Effector CD4-positive, alpha-beta T cell (primary cell): Measurements from ENCODE around the gene RASSF10. TPM values are rescaled to one million over a fixed set of nuclear protein-coding genes. Genes with fewer than 3 reads are reported as not detected.

Source experiments
- DNase-seq: peaks from one replicate; pipeline ENCODE4 v3.0.0-alpha.2; 2020
- total RNA-seq: gene quantifications from one replicate; lab custom pipeline; 2026; lab: John Stamatoyannopoulos, UW

Gene RASSF10
- not detected for total RNA-seq

DNA sequence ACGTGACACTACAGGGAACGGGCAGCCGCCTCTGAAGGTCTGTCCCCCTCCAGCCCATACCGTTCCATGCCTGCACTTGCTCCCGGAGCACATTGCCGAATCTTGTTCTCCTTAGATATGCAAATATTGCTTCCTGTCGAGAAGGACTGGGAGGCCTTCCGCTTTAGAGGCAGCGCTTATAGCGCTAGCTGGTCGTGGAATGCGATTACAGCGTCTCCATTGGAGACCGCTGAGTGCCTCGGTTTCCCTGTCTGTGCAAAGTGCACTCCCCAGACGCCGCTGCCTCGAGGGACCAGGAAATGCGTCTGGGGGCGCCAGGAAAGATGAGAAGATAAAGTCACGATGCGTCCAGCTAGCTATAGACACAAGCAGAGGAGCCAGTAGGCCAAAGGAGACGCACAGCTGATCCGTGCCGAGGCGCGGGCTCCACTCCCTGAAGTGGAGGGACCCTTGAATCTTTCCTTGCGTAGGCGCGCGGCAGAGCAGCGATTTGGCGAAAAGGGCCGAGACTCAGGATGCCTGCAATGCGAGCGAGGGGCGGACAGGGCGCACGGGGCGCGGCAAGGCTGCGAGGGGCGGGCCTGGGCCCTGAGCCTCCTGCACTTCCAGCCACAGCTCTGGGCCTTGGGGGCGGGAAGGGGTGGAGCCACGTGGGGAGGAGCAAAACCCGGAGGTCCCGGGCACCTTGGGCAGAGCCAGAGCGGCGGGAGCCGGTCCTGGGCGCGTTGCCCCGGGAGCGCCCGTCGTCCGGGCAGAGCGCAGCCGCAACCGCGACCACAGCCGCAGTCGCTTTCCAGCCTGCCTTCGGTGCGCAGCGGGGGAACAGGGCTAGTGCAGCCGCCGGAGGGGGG, at the start of gene RASSF10:
TSS of gene RASSF10 (plus strand) at position 692 of the 851 bp plus-strand sequence. CDS start 261 bp downstream, outside the sequence.
- no peak for DNase-seq

DNA sequence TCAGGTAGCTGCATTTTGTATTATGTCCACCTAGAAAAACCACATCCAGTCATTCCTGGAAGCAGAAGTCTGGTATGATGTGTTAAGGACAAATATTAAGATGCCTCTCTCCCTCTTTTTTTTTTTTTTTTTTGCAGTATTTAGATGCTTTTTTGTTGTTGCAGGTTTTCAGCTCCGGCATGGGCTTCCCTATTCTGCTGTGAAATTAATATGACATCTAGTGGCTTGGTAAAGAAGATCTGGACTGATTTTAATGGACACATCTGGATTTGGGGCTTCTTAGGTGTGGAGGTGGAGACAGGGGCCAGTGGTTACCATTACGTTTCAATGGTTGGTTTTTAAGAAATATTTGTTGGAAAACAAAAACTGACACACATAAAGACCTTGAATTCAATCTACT, 47.5 kb upstream of the RASSF10 start:
- no peak for DNase-seq

DNA sequence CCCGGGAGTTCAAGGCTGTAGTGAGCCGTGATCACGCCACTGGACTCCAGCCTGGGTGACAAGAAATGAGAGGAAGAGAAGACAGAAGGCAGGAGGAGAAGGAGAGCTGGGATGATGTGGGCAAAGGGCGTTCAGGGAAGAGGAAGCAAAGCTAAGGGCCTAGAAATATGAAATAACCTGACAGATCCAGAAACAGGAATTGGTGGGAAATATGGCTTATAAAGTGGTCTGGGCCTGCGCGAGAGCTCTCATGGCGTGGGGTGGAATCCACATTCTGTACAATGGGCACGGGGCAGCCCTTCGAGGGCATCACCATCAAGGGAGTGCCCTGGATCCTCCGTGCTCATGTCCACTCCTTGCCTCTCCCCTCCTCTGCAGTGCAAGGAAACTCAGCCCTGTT, 46.8 kb upstream of the RASSF10 start:
- DNase-seq: no peak

DNA sequence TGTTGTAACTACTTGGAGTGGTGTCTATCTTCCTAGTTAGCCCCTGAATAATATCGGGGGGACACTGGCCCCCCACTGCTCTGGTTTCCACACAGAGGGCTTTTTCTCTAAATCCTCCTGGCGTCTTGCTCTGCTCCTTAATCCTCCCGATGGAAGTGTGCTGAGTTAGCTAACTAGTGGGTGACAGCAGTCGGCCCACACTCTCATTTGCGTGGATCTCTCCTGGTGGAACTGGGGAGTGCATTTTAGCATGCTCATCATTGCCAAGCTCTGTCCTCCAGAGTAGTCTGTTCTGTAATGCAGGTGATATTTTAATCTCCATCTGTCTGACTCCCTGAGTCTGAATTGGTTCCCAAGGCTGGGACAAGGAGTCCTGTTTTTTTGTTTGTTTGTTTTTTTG, 46.1 kb upstream of the RASSF10 start:
- DNase-seq: no peak

DNA sequence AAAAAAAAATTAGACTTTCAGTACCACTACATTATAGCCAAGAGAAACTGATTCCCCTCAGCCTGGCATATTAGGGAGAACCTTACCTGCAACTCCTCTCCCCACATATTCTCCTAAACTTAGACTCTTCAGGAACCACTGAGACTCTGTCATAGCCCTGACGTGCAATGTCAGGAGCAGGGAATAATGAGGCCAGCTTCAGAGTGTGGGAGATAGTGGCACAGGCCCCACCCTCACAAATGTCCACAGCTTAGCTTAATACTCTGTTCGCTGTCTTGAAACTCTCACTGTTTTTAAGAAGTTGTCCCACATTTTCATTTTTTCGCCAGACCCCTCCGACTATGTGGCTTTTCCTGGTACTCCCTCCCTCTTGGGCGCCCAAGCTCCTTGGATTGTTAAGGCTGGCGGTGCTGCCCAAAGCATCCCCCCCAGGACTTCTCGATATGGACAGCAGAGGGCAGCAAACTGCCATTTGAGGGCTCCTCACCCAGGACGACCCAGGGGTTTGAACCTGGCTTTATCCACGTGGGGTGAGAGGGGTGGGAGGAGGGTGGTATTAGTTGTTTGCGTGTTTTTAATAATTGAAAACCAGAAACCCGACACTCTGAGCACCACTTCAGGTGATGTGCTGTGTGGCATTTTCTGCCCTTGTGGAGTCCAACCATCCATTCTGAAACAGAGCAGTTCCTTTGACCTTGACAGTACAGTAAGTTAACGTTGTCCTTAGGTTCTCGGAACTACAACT, 45.2 kb upstream of the RASSF10 start:
- peak; percentile 48 for DNase-seq

DNA sequence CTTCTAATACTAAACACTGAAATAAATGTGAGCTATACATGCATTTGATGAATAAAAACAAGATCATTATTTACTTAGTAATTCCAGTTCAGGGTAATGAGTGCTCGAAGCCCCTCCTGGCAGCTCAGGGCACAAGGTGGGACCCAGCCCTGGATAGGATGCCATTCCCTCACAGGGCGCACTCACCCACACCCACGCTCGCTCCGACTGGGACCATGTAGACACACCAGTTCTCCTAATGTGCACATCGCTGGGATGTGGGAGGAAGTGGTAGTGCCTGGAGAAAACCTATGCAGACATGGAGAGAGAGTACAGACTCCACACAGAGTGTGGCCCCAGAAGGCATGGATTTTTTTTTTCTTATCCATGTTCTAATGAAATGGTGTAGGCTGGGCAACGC, 44.5 kb upstream of the RASSF10 start:
- no peak for DNase-seq

DNA sequence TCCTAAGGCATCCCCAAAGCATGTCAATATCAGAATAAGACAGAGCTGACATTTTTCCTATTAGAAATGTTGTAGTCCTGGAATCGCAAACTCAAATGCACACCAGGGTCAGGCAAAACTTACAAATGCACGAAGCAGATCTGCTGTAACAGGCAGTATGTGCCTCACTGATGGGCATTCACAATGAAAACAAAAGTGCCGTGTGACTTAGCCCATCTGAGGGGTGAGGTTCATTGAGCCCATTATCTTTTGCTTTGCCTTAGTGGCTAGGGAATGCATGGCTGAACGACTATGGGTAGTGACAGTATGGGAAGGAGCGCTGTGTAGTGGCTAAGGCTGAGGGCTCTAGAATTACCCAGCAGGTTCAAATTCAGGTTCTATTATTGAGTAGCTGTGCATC, 43.1 kb upstream of the RASSF10 start:
- DNase-seq: no peak

DNA sequence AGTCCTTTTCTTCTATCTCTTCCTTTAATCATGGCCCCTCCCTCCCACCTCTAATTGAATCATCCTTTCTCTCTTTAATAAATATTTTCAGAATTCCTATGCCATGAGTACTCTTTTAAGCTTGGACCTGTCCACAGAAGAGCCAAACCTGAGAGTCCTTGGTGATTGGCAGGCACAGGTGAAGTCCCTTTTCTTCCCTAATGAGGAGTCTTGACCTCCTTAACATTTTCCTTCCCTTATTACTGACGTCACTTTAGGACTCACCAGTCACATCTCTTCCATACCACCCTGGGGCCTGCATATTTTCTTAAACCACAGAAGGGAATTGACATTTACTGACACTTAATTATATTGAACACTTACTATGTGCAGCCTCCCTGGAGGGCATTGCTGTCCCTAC, 41.0 kb upstream of the RASSF10 start:
- DNase-seq: no peak

DNA sequence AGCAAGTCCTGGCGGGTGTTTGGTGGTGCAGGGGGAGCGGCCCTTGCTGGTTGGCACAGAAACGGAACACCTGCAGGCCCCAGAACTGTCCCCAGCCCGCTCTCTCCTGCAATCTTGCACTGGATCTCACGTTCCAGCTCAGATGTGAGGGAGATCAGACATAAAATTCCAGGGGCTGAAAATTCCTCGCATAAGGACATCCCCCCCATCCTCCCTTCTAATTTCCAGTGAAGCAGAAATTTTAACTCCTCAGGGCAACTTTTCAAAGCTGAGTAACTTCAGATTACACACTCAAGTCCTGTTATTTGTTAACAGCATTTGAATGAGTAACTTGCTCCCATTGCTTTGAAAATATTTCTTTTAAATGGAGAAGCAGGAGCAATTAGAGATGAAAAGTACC, 40.3 kb upstream of the RASSF10 start:
- DNase-seq: no peak

DNA sequence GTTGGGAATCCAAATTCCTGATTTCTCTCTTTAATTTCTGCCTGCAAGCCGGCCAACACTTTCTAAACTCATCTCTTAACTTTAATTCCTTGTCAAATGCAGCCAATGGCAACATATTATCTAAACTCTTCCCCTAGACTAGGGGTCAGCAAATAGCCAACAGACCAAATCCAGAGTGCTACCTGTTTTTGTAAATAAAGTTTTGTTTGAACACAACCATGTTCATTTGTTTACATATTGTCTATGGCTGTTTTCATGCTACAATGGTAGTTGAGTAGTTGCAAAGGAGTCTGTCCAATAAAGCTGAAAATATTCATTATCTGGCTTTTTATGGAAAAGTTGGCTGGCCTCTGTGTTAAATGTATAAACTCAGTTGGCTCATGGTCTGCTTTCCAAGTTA, 37.2 kb upstream of the RASSF10 start:
- no peak for DNase-seq

DNA sequence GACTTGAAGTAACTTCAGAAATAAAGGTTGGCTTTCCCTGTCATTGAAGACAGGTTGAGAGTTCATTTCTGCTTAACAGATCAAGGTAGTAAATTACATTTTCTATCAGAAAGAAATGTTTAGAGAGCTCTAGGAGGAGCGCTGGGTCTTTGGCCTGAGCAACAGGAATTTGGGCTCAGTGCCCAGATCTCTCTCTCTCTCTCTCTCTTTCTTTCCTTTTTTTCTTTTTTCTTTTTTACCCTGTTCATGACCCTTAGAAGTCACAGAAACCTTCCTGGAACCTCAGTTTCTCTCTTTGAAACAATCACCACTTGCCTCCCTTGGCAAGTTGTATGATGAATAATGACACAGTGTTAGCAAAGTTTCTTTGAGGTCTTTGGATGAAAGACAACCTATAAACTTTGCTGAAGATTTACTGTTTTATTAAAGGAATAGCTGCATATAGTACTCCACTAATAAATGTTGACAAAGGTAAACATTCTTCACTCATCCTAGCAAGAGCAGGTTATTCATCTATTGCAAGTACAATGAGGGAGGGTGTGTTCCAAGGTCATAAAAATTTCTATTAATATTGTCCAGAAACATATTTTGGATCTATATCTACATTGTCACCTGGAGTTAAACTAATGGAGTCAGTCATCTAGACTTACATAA, 35.5 kb upstream of the RASSF10 start:
- no peak for DNase-seq

DNA sequence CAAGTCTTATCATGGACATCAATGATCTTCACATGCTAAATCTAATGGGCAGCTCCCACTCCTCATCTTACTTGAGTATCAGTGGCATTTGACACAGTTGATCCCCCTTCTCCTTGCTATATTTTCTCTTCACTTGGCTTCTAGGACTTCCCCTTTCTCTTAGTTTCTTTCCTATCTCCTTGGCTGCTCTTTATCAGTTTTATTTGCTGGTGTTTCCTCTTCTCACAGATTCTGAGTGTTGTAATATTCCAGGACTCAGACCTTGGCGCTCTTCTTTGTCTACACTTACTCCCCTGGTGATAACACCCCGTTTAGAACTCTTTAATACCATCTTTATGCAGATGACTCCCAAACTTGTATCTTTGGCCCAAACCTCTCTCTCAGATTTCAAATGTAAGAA, 33.9 kb upstream of the RASSF10 start:
- DNase-seq: no peak

DNA sequence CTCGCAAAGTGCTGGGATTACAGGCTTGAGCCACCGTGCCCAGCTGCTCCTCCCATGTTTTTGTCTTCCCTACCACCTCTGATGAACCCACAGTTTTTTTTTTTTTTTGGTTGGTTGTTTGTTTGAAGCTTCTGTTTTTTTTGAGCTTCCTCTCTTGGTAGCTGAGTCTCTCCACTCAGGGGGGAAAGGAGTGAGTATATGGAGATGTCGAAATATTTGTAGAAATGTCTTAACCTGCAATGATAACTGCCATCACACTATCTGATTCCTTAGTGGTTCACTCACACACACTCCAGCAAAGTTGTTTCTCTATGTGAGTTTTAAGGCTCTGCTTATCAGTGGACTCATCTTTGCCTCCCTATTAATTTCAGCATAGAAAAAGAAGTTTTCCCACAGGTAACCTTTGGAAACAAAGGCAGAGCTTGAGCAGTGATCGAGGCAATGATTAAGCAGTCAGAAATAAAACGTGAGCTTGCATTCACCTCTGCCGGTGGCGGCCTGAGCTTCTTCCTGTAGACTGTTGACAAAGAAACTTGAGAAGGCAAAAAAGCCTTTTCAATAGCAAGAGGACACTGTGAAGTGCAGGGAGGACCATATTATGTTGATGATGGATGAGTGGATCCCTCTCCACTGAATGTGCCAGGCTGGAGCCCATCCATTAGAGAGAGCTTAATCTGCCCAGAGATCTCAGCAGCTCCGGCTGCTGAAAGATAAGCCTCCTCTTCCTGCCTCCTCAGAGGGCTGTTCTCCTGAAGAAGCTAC, 29.0 kb upstream of the RASSF10 start:
- no peak for DNase-seq

DNA sequence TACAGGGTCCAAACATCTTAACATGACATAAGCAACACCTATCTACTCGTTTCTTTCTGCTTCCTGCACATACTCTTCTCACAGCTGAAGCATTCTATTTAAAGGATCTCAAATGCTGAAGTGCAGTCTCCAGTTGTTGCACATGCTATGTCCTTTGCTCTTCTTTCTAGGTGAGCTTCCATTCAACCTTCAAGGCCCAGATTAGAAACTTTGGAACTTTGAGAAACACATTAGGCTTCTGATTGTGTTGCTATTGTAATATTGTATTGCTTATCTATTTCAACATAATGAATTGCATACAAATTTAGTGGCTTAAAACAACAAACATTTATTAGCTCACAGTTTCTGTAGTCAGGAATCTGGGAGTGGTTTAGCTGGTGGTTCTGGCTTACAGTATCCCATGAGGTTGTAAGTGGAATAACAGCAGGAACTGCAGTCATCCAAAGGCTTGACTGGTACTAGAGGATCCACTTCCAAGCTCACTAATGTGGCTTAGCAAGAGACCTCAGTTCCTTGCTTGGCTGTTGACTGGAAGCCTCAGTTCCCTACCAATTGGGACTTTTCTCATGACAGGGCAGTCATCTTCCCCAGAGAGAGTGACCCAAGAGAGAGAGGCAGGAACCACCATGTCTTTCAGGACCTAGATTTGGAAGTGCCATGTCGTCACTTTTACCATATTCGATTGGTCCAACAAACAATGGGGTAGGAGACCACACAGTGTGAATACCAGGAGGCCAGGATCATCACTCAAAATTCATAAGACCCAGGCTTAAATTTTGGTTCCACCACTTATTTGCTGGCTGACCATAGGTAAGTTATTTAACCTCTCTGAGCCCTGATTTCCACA, 27.2 kb upstream of the RASSF10 start:
- no peak for DNase-seq

DNA sequence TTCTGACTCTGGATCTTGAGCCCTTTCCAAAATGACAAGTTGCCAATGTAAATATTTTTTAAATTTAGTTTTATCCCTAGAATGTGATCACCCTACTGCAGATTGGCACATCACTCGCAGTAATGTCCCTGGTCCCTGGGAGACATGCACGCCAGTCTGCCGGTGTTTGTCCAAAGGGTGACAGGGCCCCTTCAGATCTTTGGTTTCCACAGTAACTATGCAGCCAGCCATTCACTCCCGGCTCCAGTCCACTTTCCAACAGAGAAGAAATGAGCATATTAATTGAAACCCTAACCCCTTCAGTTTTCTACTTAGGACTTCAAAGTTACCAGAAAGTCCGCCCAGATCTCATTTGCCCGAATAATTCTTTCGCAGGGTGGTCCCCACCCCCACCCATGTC, 25.8 kb upstream of the RASSF10 start:
- no peak for DNase-seq

DNA sequence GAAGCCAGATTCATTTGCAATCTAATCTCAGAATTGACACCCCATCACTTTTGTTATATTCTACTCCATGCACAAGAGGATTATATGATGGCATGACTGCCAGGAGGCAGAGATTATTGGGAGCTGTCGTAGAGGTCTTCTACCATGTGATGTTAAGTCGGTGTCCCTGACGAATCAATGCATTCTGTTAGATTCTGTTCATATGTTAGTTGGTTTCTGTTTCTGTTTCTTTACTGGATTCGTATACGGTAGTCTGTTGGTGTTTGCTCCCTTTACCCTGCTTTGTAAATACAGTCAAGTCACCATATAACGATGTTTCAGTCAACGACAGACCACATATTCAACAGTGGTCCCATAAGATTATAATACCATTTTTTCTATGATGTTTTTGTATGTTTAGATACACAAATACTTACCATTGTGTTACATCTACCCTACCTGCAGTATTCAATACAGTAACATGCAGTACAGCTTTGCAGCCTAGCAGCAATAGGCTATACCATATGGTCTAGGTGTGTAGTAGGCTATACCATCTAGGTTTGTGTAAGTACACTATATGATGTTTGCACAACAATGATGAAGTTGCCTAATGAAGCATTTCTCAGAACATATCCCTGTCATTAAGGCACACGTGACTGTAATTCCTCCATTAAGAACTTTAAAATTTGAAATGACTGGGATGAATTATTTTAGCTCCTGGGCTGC, 22.8 kb upstream of the RASSF10 start:
- no peak for DNase-seq

DNA sequence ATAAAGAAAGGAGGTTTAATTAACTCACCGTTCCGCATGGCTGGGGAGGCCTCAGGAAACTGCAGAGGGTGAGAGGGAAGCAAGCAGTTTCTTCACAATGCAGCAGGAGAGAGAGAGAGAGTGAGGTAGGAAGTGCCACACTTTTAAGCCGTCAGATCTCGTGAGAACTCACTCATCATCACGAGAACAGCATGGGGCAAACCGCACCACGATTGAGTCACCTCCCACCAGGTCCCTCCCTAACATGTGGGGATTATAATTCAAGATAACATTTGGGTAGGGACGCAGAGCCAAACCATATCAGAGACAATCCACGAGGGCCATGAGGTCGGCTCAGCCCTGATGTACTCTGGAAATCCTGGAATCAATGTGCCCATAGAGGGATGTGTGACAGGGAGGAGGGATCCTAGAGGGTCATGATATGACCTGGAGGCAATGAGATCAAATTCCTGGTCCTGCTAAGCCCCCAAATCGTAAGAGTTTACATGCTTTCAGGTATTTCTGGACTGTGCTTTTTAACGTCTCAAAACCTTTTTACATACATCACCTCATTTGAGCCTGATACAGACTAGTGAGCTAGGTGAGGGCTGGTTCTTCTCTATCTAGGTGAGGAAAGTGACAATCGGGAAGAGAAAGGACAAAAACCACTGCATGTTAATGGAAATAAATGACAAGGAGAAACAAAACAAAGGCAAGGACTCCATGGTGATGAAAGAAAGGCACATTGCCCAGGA, 19.5 kb upstream of the RASSF10 start:
- no peak for DNase-seq

DNA sequence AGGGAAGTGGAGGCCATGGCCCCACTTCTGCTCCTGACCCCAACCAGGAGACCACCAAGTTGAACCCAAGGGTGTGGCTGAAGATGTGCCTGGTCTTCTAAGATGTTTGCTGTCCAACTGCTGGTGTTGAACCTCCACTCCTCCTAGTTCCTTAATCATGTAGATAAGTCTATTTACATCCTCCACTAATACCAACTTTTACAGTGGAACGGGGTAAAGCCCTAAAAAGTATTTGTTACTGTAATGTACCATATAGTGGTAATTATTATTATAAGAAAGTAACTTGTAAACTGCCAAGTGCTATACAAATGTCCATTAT, 19.0 kb upstream of the RASSF10 start:
- DNase-seq: no peak

DNA sequence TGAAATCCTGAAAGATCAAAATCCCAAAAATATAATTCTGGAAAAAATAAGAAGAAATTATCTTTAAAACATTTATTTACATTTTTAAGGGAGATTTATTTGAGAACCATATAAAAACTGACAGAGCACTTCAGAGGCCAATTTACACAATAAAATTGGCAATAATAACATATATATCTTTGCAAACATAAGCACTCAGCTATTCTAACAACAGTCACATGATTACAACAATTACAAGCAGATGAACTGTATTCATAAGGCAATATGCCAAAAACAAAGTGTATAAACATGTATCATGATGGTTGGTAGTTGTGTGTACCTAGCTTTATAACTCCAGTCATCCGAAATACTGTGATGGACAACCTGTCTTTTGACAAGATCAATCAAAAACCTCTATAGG, 17.7 kb upstream of the RASSF10 start:
- DNase-seq: no peak

DNA sequence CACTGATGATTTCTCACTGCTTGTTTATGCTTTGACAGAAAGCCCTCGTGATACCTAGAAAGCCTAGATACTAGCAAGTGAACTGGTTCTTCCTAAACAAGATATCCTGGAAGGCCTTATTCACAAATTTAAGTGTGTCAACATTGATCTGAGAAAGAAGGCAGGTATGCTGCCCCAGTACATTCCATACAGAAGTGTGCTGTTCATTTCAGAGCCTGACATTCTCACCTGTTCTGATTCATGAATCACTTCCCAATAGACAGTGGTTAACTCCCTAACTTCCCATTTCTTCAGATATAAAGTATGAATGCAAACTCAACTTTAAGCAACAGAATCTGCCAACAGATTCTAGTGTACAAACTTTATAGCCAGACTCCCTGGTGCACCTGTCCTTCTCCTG, 15.5 kb upstream of the RASSF10 start:
- DNase-seq: no peak

DNA sequence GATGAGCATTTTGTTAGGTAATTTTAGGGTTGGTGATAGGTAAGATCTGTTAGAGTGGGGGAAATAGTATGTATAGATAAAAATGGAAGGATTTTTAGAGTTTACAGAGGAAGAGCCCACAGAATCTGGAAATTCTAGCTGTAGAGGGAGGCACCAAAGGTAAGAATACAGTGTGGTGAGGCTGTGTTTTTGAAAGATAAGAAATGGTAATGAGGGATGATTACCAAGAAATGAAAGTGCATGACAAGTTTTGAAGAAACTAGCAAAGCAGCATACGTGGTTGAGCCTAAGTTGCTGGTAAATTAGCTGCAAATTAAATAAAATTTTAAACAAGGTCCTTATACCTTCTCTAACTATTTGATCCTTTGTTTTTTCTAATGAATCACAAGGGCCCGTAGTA, 14.6 kb upstream of the RASSF10 start:
- no peak for DNase-seq
